ENCODE data around the gene TSN.
"Not testable (repeated sequence)": the region's sequence is repeated elsewhere in the genome, so short reads cannot be mapped to it uniquely, and the experiment has no call there.

TSN gene

GRCh38 chr2:121803503-121803902 is 48.1 kb downstream of the TSN start:
- no peak for TF ChIP-seq CTCF (IDR thresholded peaks at IDR 0.05; ENCODE audit: insufficient read depth, low read length, poor library complexity, severe bottlenecking)
- Histone ChIP-seq H3K36me3 (ENCODE audit: control insufficient read depth, insufficient read depth, low read length) (no peaks in the 10 kb centered on the region), H3K27me3 (replicated peaks; ENCODE audit: control insufficient read depth, insufficient read depth, low read length) (no peaks in the 10 kb centered on the region; the same call in 1 of the 2 replicates), H3K4me3 (replicated peaks; ENCODE audit: low read depth, low read length) (no peak overlapping the region)
- no peak for DNase-seq (ENCODE audit: extremely low read depth, insufficient read length)

DNA sequence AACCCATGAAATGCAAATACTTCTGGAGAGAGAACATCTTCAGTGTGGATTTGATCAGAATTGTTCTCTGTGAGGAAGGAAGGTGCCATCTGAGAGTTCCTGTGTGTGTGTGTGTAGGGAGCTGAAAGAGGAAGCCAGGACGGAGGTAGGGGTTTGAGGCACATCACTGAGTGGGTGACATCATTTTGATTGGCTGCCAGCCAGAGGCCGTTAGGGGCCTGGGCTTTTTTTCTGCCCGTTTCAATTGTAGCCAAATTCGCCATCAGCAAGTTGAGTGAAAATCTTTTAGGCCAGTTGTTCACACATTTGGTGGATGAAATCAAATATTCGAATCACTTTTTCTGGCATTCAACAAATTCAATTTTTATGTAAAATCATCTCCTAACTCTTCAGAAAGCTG is 48.9 kb downstream of the TSN start:
- H3K27me3 ChIP-seq (replicated peaks; ENCODE audit: control insufficient read depth, insufficient read depth, low read length) = no peaks in the 10 kb centered on the region
- no peak overlapping the region for H3K4me3 ChIP-seq (replicated peaks; ENCODE audit: low read depth, low read length)
- DNase-seq (ENCODE audit: extremely low read depth, insufficient read length) = no peak

GRCh38 chr2:121804997-121805765 is 49.7 kb downstream of the TSN start:
- Histone ChIP-seq H3K36me3 (ENCODE audit: control insufficient read depth, insufficient read depth, low read length) (no peaks in the 10 kb centered on the region), H3K27me3 (replicated peaks; ENCODE audit: control insufficient read depth, insufficient read depth, low read length) (no peaks in the 10 kb centered on the region), H3K4me3 (replicated peaks; ENCODE audit: low read depth, low read length) (no peak overlapping the region)
- DNase-seq (ENCODE audit: extremely low read depth, insufficient read length) = no peak
- no peak for TF ChIP-seq CTCF (IDR thresholded peaks at IDR 0.05; ENCODE audit: insufficient read depth, low read length, poor library complexity, severe bottlenecking)

More for the DNA sequence above, 48.9 kb downstream of the TSN start:
- H3K36me3 ChIP-seq (ENCODE audit: control insufficient read depth, insufficient read depth, low read length) = no peaks in the 10 kb centered on the region
- no peak for TF ChIP-seq CTCF (IDR thresholded peaks at IDR 0.05; ENCODE audit: insufficient read depth, low read length, poor library complexity, severe bottlenecking)

GRCh38 chr2:121805766-121806143 is 50.3 kb downstream of the TSN start:
- no peak for TF ChIP-seq CTCF (IDR thresholded peaks at IDR 0.05; ENCODE audit: insufficient read depth, low read length, poor library complexity, severe bottlenecking)
- Histone ChIP-seq H3K27me3 (replicated peaks; ENCODE audit: control insufficient read depth, insufficient read depth, low read length) (no peaks in the 10 kb centered on the region), H3K4me3 (replicated peaks; ENCODE audit: low read depth, low read length) (no peak overlapping the region), H3K36me3 (ENCODE audit: control insufficient read depth, insufficient read depth, low read length) (no peaks in the 10 kb centered on the region)
- no peak for DNase-seq (ENCODE audit: extremely low read depth, insufficient read length)

- H3K4me3 ChIP-seq (replicated peaks; ENCODE audit: low read depth, low read length); H3K36me3 ChIP-seq (ENCODE audit: control insufficient read depth, insufficient read depth, low read length); H3K27me3 ChIP-seq (replicated peaks; ENCODE audit: control insufficient read depth, insufficient read depth, low read length); DNase-seq (ENCODE audit: extremely low read depth, insufficient read length): not testable (repeated sequence)
Observed at GRCh38 chr2:121807771-121808170, 52.3 kb downstream of the TSN start.

- no peak for DNase-seq (ENCODE audit: extremely low read depth, insufficient read length)
- TF ChIP-seq CTCF (IDR thresholded peaks at IDR 0.05; ENCODE audit: insufficient read depth, low read length, poor library complexity, severe bottlenecking) = no peak
- no peaks in the 10 kb centered on the region for H3K27me3 ChIP-seq (replicated peaks; ENCODE audit: control insufficient read depth, insufficient read depth, low read length)
Observed at GRCh38 chr2:121809607-121810006, 54.2 kb downstream of the TSN start.

More at GRCh38 chr2:121809607-121810006, 54.2 kb downstream of the TSN start:
- Histone ChIP-seq H3K36me3 (ENCODE audit: control insufficient read depth, insufficient read depth, low read length) (no peaks in the 10 kb centered on the region), H3K4me3 (replicated peaks; ENCODE audit: low read depth, low read length) (no peak overlapping the region)

Measured in GM06990 (cell line).